Stimulated activated CD4-positive, alpha-beta T cell treated with anti-CD3 and anti-CD28 coated beads, Interleukin-4, amount 100 ng/mL, for 48 hours (primary cell): ENCODE results near the gene ZNF155.

ENCODE experiments used
- DNase-seq, 2 donors: peaks; one replicate each; pipeline ENCODE4 v3.0.0-alpha.2; 2020; ENCODE audit warnings: low read depth in 2 of 2

ZNF155 gene

GRCh38 chr19:44003461-44004009 lies 19.5 kb downstream of the ZNF155 start:
- DNase-seq: no peak

- DNase-seq: no peak
These were observed 22.0 kb downstream of the ZNF155 start for GRCh38 chr19:44005973-44006372.

- no peak for DNase-seq
These were observed 23.5 kb downstream of the ZNF155 start for GRCh38 chr19:44007473-44007872.

GRCh38 chr19:44010468-44010867 lies 26.5 kb downstream of the ZNF155 start:
- DNase-seq: no peak

GRCh38 chr19:44019498-44019897 lies 35.5 kb downstream of the ZNF155 start:
- DNase-seq: no peak

GRCh38 chr19:44021221-44021620 lies 37.2 kb downstream of the ZNF155 start:
- DNase-seq: no peak

GRCh38 chr19:44024900-44025216 lies 40.9 kb downstream of the ZNF155 start:
- no peak for DNase-seq

- DNase-seq: peak; percentile 59 to 78
These were observed 41.4 kb downstream of the ZNF155 start, which contains the start of gene ZNF222 for GRCh38 chr19:44025217-44025936. ZNF222 (plus strand) TSS chr19:44025379; CDS start chr19:44025437, 58 bp downstream.

- DNase-seq: no peak
These were observed 42.6 kb downstream of the ZNF155 start for GRCh38 chr19:44026622-44027021.

DNA sequence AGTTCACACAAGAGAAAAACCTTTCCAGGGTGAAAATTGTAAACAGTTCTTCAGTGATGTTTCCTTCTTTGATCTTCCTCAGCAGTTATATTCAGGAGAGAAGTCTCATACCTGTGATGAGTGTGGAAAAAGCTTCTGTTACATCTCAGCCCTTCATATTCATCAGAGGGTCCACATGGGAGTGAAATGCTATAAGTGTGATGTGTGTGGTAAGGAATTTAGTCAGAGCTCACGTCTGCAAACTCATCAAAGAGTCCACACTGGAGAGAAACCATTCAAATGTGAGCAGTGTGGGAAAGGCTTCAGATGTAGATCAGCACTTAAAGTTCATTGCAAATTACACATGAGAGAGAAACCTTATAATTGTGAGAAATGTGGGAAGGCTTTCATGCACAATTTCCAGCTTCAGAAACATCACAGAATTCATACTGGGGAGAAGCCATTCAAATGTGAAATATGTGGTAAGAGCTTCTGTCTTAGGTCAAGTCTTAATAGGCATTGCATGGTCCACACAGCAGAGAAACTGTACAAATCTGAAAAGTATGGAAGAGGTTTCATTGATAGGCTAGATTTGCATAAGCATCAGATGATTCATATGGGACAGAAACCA lies 48.1 kb downstream of the ZNF155 start:
- no peak for DNase-seq

DNA sequence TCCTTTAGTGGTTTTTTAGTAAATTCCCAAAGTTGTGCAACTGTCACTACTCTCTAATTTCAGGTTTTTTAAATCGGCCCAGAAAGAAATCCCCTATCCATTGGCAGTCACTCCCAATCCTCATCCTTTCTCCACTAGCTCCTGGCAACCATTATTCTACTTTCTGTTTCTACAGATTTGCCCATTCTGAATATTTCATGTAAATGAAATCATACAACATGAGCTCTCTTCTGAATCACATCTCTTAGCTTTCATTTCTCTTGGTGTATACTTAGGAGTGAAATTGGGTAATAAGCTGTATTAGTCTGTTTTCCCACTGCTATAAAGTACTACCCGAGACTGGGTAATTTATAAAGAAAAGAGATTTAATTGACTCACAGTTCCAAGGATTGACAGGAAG lies 58.2 kb downstream of the ZNF155 start:
- no peak for DNase-seq
